HepG2 (cell line): ENCODE results near the gene NAA38. TPM values are rescaled to one million over a fixed set of nuclear protein-coding genes. Genes with fewer than 3 reads are reported as not detected.

Source experiments
- ATAC-seq: fragments of 200-7000 bp; cut with Tn5 transposase; 3 replicates; pipeline ENCODE4 v1.9.1; 2020; ENCODE audit warnings: mild to moderate bottlenecking, moderate library complexity
- BruUV-seq: library from RNA; stranded (reverse); fragments of 400-500 nt; replicated peaks from 2 replicates; lab custom pipeline; 2021; lab: Mats Ljungman, UMichigan
- CTCF ChIA-PET: fragments of 300-600 bp; formaldehyde crosslinking; extraction: SDS; loops from one replicate; lab custom pipeline; 2021; ENCODE audit warnings: low total read pairs, inconsistent platforms, low intra/inter-chr PET ratio; lab: Yijun Ruan, JAX
- POLR2A ChIA-PET: fragments of 350-600 bp; sonication (Branson Sonifier 250); formaldehyde crosslinking; loops from one replicate; lab custom pipeline; 2020; ENCODE audit warnings: antibody characterized with exemption, inconsistent platforms; lab: Yijun Ruan, JAX
- DNase-seq: peaks from one replicate; pipeline ENCODE4 v3.0.0-alpha.2; 2015; ENCODE audit warnings: low spot score
- FAIRE-seq: peaks from 3 replicates; lab custom pipeline; 2011; peaks lifted over from hg19 to GRCh38; lab: Jason Lieb, UNC
- H2AFZ ChIP-seq: one replicate; pipeline ENCODE4 v1.6.1; 2011; ENCODE audit warnings: low read length, inconsistent platforms
- H3K27ac ChIP-seq: fragments of 300-600 bp; 3 replicates; pipeline ENCODE4 v1.8.0; 2011; ENCODE audit warnings: mixed run types, mild to moderate bottlenecking, mixed read lengths, low read length, inconsistent platforms; ENCODE audit not compliant: insufficient read depth; ENCODE audit errors: extremely low read length
- H3K27me3 ChIP-seq, 2 experiments: fragments of 200-600 bp in 1 of 2; 2 replicates in 1 of 2; 3 replicates in 1 of 2; pipeline versions ENCODE4 v1.6.0 to v1.8.0; 2011; ENCODE audit warnings: low read length in 2 of 2, mild to moderate bottlenecking in 2 of 2, moderate library complexity in 2 of 2, inconsistent platforms in 1 of 2; ENCODE audit not compliant: insufficient read depth in 2 of 2, control insufficient read depth in 1 of 2
- H3K36me3 ChIP-seq, 2 experiments: fragments of 200-600 bp in 1 of 2; replicated peaks in 1 of 2; 2 replicates in 1 of 2; 3 replicates in 1 of 2; pipeline versions ENCODE4 v1.5.1 to v1.8.0; 2011; ENCODE audit warnings: low read length in 2 of 2, inconsistent platforms in 1 of 2; ENCODE audit not compliant: insufficient read depth in 2 of 2, control insufficient read depth in 1 of 2
- H3K4me1 ChIP-seq: 2 replicates; pipeline ENCODE4 v1.5.1; 2012; ENCODE audit warnings: low read length, inconsistent platforms; ENCODE audit not compliant: insufficient read depth
- H3K4me2 ChIP-seq: 2 replicates; pipeline ENCODE4 v1.6.0; 2011; ENCODE audit warnings: low read depth, low read length, inconsistent platforms
- H3K4me3 ChIP-seq, 3 experiments: fragments of 200-600 bp in 1 of 3; sonication (generic), shearing (Covaris generic) in 1 of 3; replicated peaks in 1 of 3; 2 replicates each; pipeline ENCODE4 v1.5.1; 2011 to 2016; ENCODE audit warnings: low read length in 3 of 3, inconsistent platforms in 2 of 3, low read depth in 2 of 3, mild to moderate bottlenecking in 2 of 3, control low read depth in 1 of 3, mixed read lengths in 1 of 3; ENCODE audit not compliant: insufficient read depth in 1 of 3
- H3K79me2 ChIP-seq: one replicate; pipeline ENCODE4 v1.6.1; 2011; ENCODE audit warnings: low read length, inconsistent platforms; ENCODE audit not compliant: insufficient read depth
- H3K9ac ChIP-seq: 2 replicates; pipeline ENCODE4 v1.6.0; 2011; ENCODE audit warnings: mild to moderate bottlenecking, low read depth, low read length, inconsistent platforms; ENCODE audit not compliant: insufficient read depth
- H3K9me3 ChIP-seq: 2 replicates; pipeline ENCODE4 v1.5.1; 2012; ENCODE audit warnings: mild to moderate bottlenecking, low read length
- H4K20me1 ChIP-seq: 2 replicates; pipeline ENCODE4 v1.6.0; 2011; ENCODE audit warnings: inconsistent platforms, mild to moderate bottlenecking, low read length, moderate library complexity; ENCODE audit not compliant: insufficient read depth
- BRD4 ChIP-seq: sonication (generic); formaldehyde crosslinking; IDR thresholded peaks from 2 replicates; pipeline ENCODE4 v1.4.0; 2020; ENCODE audit warnings: missing genetic modification reagents
- FOXP1 ChIP-seq, 2 experiments: fragments of 450-650 bp in 1 of 2; IDR thresholded peaks; 2 replicates each; pipeline ENCODE4 v1.6.1; 2017 to 2018; ENCODE audit warnings: antibody characterized with exemption in 1 of 2
- NFKBIZ ChIP-seq: IDR thresholded peaks from 2 replicates; pipeline ENCODE4 v1.6.1; 2018; ENCODE audit warnings: missing genetic modification reagents, missing compliant biosample characterization
- NFYB ChIP-seq: sonication (generic); formaldehyde crosslinking; IDR thresholded peaks from 2 replicates; pipeline ENCODE4 v1.4.0; 2020; ENCODE audit warnings: missing genetic modification reagents
- PHB2 ChIP-seq: fragments of 450-650 bp; IDR thresholded peaks from 2 replicates; pipeline ENCODE4 v1.6.1; 2018; ENCODE audit not compliant: partially characterized antibody
- POLR2A ChIP-seq, 2 experiments: IDR thresholded peaks; 2 replicates each; pipeline ENCODE4 v1.6.1; 2011; ENCODE audit warnings: low read depth in 2 of 2, low read length in 2 of 2, mild to moderate bottlenecking in 1 of 2, moderate library complexity in 1 of 2; ENCODE audit not compliant: insufficient read depth in 1 of 2
- RBFOX2 ChIP-seq: fragments of 200-400 bp; formaldehyde crosslinking; IDR thresholded peaks from 2 replicates; pipeline ENCODE4 v1.6.1; 2017; ENCODE audit warnings: low read depth, mild to moderate bottlenecking, low read length
- ZNF660 ChIP-seq: sonication (generic); formaldehyde crosslinking; IDR thresholded peaks from 2 replicates; pipeline ENCODE4 v1.5.1; 2020; ENCODE audit warnings: mild to moderate bottlenecking, low read depth, missing genetic modification reagents, borderline replicate concordance
- ZNF720 ChIP-seq: sonication (generic); formaldehyde crosslinking; IDR thresholded peaks from 2 replicates; pipeline ENCODE4 v1.4.0; 2020; ENCODE audit warnings: missing genetic modification reagents
- ZNF788 ChIP-seq: sonication (generic); formaldehyde crosslinking; IDR thresholded peaks from 2 replicates; pipeline ENCODE4 v1.5.0; 2020; ENCODE audit warnings: mild to moderate bottlenecking, missing genetic modification reagents, borderline replicate concordance
- WGBS: methylation state at CpG from one replicate; pipeline ENCODE4 v1.1.6; 2017; ENCODE audit warnings: low lambda C conversion rate; 5-methylcytosine and 5-hydroxymethylcytosine counted together
- in situ Hi-C: cut with HindIII; loops from 2 replicates; pipeline ENCODE4 v1.10.0; 2017; ENCODE audit warnings: low pct_unique_long_range_greater_than_20kb; ENCODE audit not compliant: extremely low pct_ligation_motif_present
- intact Hi-C: fragments of 100-400 bp; cut with micrococcal nuclease; formaldehyde crosslinking; loops from one replicate; pipeline ENCODE4 v1.10.0; 2022; ENCODE audit not compliant: unreplicated experiment
- polyA plus RNA-seq, 8 experiments: library from polyadenylated mRNA; depleted of rRNA in 3 of 8; stranded (reverse) in 7 of 8; unstranded in 1 of 8; fragments of >200 nt; fragmentation: Illumina TruSeq in 4 of 8; extraction: Trizol in 4 of 8; gene quantifications; 2 replicates each; pipeline versions ENCODE4 v1.2.1 to v1.2.3, GENCODE V29; 2011 to 2016; ENCODE audit warnings: low read depth in 4 of 8, missing spikeins in 1 of 8, mixed read lengths in 1 of 8; ENCODE audit not compliant: insufficient read depth in 1 of 8
- total RNA-seq, 5 experiments: library from RNA; depleted of rRNA; stranded (reverse); fragments of >200 nt; fragmentation: Illumina TruSeq; extraction: Trizol; gene quantifications; 2 replicates each; pipeline ENCODE4 v1.2.3, GENCODE V29; 2016; ENCODE audit warnings: low read depth in 1 of 5
- TF ChIP-seq, protein P1 (sequence below): sonication (generic); formaldehyde crosslinking; IDR thresholded peaks from 2 replicates; pipeline ENCODE4 v1.5.1; 2020; ENCODE audit warnings: mild to moderate bottlenecking, moderate library complexity, missing genetic modification reagents
- TF ChIP-seq, protein P2 (sequence below): sonication (generic); formaldehyde crosslinking; IDR thresholded peaks from 2 replicates; pipeline ENCODE4 v1.4.0; 2020; ENCODE audit warnings: missing genetic modification reagents, borderline replicate concordance
- TF ChIP-seq, protein P3 (sequence below): sonication (generic); formaldehyde crosslinking; IDR thresholded peaks from 2 replicates; pipeline ENCODE4 v1.5.0; 2020; ENCODE audit warnings: mild to moderate bottlenecking, missing genetic modification reagents, borderline replicate concordance

The NAA38 gene
- total and polyA plus RNA-seq, 2 of the 13 experiments (the other 11 are each of a cell fraction or from before 2014, with no cell fraction given) = 46.9 to 91.6 TPM

DNA sequence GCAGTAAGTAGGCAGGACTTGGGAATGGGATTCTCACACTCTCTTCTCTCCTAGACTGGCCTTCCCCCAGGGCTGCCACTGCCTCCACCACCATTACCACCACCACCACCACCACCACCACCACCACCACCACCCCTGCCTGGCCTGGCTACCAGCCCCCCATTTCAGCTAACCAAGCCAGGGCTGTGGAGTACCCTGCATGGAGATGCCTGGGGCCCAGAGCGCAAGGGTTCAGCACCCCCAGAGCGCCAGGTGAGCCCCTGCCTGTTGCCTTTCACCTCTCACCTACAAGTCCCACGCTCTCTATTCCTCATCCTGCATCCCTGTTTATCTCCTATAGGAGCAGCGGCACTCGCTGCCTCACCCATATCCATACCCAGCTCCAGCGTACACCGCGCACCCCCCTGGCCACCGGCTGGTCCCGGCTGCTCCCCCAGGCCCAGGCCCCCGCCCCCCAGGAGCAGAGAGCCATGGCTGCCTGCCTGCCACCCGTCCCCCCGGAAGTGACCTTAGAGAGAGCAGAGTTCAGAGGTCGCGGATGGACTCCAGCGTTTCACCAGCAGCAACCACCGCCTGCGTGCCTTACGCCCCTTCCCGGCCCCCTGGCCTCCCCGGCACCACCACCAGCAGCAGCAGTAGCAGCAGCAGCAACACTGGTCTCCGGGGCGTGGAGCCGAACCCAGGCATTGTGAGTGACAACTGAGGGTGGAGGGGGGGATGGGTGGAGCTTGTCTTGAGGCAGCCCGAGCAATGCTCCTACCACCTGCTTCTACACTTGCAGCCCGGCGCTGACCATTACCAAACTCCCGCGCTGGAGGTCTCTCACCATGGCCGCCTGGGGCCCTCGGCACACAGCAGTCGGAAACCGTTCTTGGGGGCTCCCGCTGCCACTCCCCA lies 10.3 kb downstream of the NAA38 start:
- Histone ChIP-seq H3K4me3 (no peak overlapping the region), H3K9ac (no peak overlapping the region), H3K27ac (no peak overlapping the region), H3K4me1 (peaks cover 9% of the 10 kb centered on the region), H2AFZ (no peak overlapping the region), H4K20me1 (peaks cover 24% of the 10 kb centered on the region), H3K36me3 (peaks cover 36 to 43% of the 10 kb centered on the region in 2 experiments), H3K9me3 (no peaks in the 10 kb centered on the region), H3K27me3 (peaks cover 0 to 3% of the 10 kb centered on the region in 2 experiments; a peak in 1 of 5 replicates), H3K79me2 (peaks cover 31% of the 10 kb centered on the region), H3K4me2 (no peak overlapping the region)
- CTCF ChIA-PET = no interaction called here
- no TSS peak for BruUV-seq
- POLR2A ChIA-PET = interaction anchor here (0.7 to 6.1 kb wide), 3 partner anchors 10 to 14 kb away, joined by 3 to 159 read pairs (median 5); partner anchors contain the start of gene KDM6B
- WGBS = 96% methylated on average over 31 of the region's 34 CpGs
- intact Hi-C loops = no loop called here
- no peak for ATAC-seq
- FAIRE-seq = no peak
- in situ Hi-C loops = loop anchor here (10.0 kb wide), 1 partner anchor 272 kb away; the partner anchor contains the start of gene CD68
- no peak for DNase-seq
- TF ChIP-seq ZNF788 (CRISPR knock-in tag) (no peak), ZNF660 (no peak), NFYB (CRISPR knock-in tag) (no peak), FOXP1 (IDR thresholded peaks at IDR 0.05) (no peak), FOXP1 (CRISPR knock-in tag; IDR thresholded peaks at IDR 0.05) (no peak), PHB2 (no peak), RBFOX2 (0 out of 2 replicates have a peak, but pooled peaks have one; percentile 37), ZNF720 (CRISPR knock-in tag) (no peak), NFKBIZ (CRISPR knock-in tag) (no peak), BRD4 (no peak), POLR2A (IDR thresholded peaks at IDR 0.05; ENCODE audit: insufficient read depth in 1 of 2, low read depth in 2 of 2, low read length in 2 of 2) (0 out of 4 replicates have a peak, but pooled peaks of 1 of the 2 experiments have one; percentile 18)
- TF ChIP-seq, protein P1, sequence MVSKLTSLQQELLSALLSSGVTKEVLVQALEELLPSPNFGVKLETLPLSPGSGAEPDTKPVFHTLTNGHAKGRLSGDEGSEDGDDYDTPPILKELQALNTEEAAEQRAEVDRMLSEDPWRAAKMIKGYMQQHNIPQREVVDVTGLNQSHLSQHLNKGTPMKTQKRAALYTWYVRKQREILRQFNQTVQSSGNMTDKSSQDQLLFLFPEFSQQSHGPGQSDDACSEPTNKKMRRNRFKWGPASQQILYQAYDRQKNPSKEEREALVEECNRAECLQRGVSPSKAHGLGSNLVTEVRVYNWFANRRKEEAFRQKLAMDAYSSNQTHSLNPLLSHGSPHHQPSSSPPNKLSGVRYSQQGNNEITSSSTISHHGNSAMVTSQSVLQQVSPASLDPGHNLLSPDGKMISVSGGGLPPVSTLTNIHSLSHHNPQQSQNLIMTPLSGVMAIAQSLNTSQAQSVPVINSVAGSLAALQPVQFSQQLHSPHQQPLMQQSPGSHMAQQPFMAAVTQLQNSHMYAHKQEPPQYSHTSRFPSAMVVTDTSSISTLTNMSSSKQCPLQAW (CRISPR knock-in tag) = no peak
- TF ChIP-seq, protein P2, sequence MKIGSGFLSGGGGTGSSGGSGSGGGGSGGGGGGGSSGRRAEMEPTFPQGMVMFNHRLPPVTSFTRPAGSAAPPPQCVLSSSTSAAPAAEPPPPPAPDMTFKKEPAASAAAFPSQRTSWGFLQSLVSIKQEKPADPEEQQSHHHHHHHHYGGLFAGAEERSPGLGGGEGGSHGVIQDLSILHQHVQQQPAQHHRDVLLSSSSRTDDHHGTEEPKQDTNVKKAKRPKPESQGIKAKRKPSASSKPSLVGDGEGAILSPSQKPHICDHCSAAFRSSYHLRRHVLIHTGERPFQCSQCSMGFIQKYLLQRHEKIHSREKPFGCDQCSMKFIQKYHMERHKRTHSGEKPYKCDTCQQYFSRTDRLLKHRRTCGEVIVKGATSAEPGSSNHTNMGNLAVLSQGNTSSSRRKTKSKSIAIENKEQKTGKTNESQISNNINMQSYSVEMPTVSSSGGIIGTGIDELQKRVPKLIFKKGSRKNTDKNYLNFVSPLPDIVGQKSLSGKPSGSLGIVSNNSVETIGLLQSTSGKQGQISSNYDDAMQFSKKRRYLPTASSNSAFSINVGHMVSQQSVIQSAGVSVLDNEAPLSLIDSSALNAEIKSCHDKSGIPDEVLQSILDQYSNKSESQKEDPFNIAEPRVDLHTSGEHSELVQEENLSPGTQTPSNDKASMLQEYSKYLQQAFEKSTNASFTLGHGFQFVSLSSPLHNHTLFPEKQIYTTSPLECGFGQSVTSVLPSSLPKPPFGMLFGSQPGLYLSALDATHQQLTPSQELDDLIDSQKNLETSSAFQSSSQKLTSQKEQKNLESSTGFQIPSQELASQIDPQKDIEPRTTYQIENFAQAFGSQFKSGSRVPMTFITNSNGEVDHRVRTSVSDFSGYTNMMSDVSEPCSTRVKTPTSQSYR (CRISPR knock-in tag) = no peak
- TF ChIP-seq, protein P3, sequence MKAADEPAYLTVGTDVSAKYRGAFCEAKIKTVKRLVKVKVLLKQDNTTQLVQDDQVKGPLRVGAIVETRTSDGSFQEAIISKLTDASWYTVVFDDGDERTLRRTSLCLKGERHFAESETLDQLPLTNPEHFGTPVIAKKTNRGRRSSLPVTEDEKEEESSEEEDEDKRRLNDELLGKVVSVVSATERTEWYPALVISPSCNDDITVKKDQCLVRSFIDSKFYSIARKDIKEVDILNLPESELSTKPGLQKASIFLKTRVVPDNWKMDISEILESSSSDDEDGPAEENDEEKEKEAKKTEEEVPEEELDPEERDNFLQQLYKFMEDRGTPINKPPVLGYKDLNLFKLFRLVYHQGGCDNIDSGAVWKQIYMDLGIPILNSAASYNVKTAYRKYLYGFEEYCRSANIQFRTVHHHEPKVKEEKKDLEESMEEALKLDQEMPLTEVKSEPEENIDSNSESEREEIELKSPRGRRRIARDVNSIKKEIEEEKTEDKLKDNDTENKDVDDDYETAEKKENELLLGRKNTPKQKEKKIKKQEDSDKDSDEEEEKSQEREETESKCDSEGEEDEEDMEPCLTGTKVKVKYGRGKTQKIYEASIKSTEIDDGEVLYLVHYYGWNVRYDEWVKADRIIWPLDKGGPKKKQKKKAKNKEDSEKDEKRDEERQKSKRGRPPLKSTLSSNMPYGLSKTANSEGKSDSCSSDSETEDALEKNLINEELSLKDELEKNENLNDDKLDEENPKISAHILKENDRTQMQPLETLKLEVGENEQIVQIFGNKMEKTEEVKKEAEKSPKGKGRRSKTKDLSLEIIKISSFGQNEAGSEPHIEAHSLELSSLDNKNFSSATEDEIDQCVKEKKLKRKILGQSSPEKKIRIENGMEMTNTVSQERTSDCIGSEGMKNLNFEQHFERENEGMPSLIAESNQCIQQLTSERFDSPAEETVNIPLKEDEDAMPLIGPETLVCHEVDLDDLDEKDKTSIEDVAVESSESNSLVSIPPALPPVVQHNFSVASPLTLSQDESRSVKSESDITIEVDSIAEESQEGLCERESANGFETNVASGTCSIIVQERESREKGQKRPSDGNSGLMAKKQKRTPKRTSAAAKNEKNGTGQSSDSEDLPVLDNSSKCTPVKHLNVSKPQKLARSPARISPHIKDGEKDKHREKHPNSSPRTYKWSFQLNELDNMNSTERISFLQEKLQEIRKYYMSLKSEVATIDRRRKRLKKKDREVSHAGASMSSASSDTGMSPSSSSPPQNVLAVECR (CRISPR knock-in tag) = no peak
